ENCODE data around the gene CCDC92.

CCDC92 gene

DNA sequence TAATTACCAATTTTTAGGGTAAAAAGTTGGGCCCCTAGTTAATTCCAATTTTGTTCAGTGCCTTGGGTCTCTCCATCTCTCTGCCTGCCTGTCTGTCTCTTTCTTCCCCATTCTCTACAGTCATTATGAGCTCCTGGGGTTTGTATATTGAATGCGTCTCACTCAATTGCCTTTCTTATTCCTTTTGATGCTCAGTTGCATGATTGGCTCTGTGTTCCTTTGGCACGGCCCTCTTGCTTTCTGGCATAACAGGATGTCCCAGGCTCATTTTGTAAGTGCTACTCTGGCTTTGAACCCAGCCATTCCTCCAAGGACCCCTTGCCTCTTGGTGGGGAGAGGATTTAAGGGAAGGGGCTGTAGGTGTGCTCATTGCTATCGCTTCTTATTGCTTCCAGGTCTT lies 36.0 kb upstream of the CCDC92 start:
- Histone ChIP-seq H3K9me3 (ENCODE audit: low read length) (no peaks in the 10 kb centered on the region), H3K36me3 (ENCODE audit: insufficient read depth, low read length) (peaks cover 48% of the 10 kb centered on the region)

DNA sequence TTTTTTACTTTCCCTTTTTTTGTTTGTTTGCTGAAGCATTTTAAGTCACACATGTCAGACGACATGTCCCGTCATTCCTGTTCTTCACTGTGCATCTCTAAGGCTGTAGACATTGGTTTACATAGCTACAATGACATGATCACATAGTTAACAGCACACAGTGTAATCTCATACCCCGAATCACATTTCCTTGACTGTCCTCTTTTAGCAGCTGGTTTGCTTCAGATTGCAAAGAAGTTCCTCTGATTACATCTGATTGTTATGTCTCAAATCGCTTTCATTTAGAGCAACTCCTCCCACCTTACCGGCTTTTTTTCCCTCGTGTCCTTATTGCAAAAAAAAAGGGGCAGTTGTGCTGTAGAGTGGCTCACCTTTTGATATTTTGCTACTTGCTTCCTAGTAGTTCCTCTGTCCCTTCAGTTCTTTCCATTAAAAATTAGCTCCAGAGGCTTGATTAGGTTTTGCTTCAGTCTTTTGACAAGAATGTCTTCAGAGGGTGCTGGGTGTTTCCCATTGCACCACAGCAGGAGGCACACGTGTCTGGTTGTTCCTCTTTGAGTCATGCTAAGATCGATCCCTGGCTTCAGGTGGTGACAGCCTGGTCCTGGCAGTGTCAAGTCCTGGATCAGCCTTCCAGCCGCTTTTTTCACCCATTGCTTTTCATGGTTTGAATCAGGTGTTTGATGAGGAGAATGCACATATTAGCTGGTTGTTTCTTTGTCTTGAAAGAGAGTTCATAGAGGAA lies 35.4 kb upstream of the CCDC92 start:
- H2AFZ ChIP-seq (ENCODE audit: low read depth, low read length) = no peak overlapping the region
- no peaks in the 10 kb centered on the region for H3K27me3 ChIP-seq (ENCODE audit: insufficient read depth, low read length)
- no peaks in the 10 kb centered on the region for H3K9me3 ChIP-seq (ENCODE audit: low read length)
- peaks cover 46% of the 10 kb centered on the region for H3K36me3 ChIP-seq (ENCODE audit: insufficient read depth, low read length)
- no peak overlapping the region for H3K4me3 ChIP-seq (ENCODE audit: low read length)
- peaks cover 36% of the 10 kb centered on the region for H3K4me1 ChIP-seq (ENCODE audit: insufficient read depth, low read length)

More for the DNA sequence above, 36.0 kb upstream of the CCDC92 start:
- H2AFZ ChIP-seq (ENCODE audit: low read depth, low read length) = no peak overlapping the region
- H3K4me1 ChIP-seq (ENCODE audit: insufficient read depth, low read length) = peaks cover 36% of the 10 kb centered on the region
- H3K4me3 ChIP-seq (ENCODE audit: low read length) = no peak overlapping the region
- H3K27me3 ChIP-seq (ENCODE audit: insufficient read depth, low read length) = no peaks in the 10 kb centered on the region

DNA sequence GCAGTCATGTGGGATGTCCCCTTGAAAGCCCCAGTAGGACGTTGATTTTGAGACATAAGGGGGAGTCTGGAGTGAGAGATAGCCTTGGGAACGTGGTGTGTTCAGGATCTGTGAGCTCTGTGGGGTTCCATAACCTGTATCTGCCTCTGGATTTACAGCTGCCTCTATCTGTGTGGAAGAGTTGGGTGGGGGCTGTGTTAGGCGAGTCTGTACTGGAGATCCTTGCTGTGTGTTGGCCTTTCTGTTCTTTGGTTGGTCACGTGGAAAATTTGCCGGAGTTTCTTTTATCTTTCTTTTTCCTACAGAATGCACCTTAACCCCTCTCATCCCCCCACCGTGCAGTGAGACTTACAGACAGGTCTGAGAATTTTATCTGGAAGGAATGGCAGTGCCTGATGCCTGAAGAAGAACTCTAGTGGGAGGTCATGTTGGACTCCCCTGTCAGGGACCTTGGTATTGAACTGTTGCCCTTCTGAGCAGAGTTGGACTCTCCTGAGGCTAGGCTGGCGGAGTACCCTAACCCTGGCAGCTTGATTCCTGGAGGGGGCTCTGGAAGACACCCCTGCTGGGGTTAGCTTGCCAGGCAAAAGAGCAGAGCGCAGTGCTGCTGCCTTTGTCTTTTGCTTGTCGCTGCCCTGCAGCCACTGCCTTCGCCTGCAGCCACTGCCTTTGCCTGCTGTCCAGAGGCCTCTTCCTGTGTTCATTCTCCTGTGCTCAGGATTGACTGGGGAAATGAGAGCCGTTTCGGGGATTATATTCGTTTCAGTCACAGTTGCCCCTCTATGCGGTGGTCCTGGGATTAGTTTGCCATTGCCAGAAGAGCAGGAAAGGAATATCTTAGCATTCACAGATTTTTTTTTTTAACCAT lies 34.4 kb upstream of the CCDC92 start:
- no peaks in the 10 kb centered on the region for H3K9me3 ChIP-seq (ENCODE audit: low read length)
- peaks cover 45% of the 10 kb centered on the region for H3K36me3 ChIP-seq (ENCODE audit: insufficient read depth, low read length)
- H2AFZ ChIP-seq (ENCODE audit: low read depth, low read length) = no peak overlapping the region
- no peak overlapping the region for H3K4me3 ChIP-seq (ENCODE audit: low read length)
- H3K27me3 ChIP-seq (ENCODE audit: insufficient read depth, low read length) = no peaks in the 10 kb centered on the region
- peaks cover 36% of the 10 kb centered on the region for H3K4me1 ChIP-seq (ENCODE audit: insufficient read depth, low read length)

DNA sequence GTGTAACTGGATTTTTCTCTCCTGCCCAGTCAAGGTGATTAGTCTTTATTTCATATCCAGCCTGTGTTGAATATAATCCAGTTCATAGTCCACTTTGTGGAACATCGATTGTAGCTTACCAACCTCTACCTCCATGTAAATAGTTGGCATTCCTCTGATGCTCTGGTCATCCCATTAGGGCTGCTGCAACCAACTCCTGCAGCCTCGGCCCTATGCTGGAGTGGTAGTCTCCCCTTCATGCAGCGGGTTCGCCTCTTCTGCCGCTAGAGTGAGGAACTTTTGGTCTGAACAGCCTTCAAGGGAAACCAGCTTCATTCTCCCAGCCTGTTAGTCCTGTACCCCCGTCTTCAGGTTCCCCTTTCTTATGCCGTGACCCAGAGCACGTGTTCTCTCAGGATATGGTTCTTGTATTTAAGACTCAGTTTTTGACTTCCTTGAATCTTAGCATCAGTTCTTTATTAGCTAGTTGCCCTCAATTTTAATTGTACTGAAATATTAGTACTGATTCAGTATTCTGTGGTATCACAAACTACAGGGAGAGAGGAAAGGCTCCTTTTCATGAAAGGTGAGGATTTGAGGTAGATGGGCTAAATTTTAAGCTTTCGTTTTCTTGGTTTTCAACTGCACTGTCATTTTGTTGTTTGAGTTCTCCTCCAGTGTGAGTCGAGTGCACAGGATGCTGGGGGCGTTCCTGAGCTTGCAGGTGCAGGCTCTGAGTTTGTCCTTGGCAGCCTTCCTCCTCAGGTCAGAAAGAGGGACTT lies 33.6 kb upstream of the CCDC92 start:
- Histone ChIP-seq H2AFZ (ENCODE audit: low read depth, low read length) (no peak overlapping the region), H3K4me3 (ENCODE audit: low read length) (no peak overlapping the region), H3K27me3 (ENCODE audit: insufficient read depth, low read length) (no peaks in the 10 kb centered on the region), H3K4me1 (ENCODE audit: insufficient read depth, low read length) (peaks cover 36% of the 10 kb centered on the region), H3K36me3 (ENCODE audit: insufficient read depth, low read length) (peaks cover 44% of the 10 kb centered on the region), H3K9me3 (ENCODE audit: low read length) (no peaks in the 10 kb centered on the region)

DNA sequence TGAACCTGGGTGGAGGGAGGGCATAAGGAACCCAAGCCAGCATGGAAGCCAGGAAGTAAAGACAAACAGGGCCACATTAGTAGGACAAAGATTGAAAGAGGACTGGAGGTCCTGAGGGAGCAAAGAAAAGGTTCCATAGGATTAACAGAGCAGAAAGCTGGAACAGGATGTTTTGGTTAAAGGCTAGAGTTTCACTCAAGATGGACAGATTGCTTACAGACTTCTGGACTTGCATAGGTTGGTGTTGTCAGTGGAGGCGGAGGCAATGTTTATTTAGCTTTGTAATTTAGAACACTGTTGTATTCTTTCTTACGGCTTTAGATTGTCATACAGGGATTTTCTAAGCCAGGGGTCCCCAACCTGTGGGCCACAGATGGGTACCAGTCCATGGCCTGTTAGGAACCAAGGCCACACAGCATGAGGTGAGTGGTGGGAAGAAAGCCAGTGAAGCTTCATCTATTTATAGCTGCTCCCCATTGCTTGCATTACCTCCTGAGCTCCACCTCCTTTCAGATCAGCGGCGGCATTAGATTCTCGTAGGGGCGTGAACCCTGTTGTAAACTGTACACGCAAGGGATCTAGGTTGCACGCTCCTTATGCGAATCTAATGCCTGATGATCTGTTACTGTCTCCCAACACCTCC lies 31.7 kb upstream of the CCDC92 start:
- peaks cover 40% of the 10 kb centered on the region for H3K4me1 ChIP-seq (ENCODE audit: insufficient read depth, low read length)
- H2AFZ ChIP-seq (ENCODE audit: low read depth, low read length) = no peak overlapping the region
- H3K4me3 ChIP-seq (ENCODE audit: low read length) = no peak overlapping the region
- H3K27me3 ChIP-seq (ENCODE audit: insufficient read depth, low read length) = no peaks in the 10 kb centered on the region
- peaks cover 45% of the 10 kb centered on the region for H3K36me3 ChIP-seq (ENCODE audit: insufficient read depth, low read length)
- H3K9me3 ChIP-seq (ENCODE audit: low read length) = no peaks in the 10 kb centered on the region

DNA sequence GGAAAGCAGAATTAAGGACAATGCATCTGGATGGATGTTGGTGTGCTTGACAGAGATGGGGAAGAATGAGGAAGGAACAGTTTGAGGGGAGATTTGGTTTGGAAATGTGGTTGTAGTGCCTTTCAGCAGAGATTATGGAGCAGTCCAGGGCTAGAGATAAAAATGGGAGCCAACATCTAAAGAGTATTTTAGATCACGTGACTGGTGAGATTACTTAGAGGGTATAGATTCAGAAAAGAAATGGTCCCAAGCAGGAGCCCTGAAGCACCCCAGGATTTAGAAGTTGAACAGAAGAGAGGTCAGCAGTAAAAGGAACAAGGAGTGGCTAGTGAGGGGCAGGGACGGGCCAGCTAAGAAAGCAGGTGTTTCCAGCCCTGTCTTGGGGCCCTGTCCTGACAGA lies 30.0 kb upstream of the CCDC92 start:
- H2AFZ ChIP-seq (ENCODE audit: low read depth, low read length) = no peak overlapping the region
- H3K9me3 ChIP-seq (ENCODE audit: low read length) = no peaks in the 10 kb centered on the region
- H3K4me1 ChIP-seq (ENCODE audit: insufficient read depth, low read length) = peaks cover 40% of the 10 kb centered on the region
- no peaks in the 10 kb centered on the region for H3K27me3 ChIP-seq (ENCODE audit: insufficient read depth, low read length)
- no peak overlapping the region for H3K4me3 ChIP-seq (ENCODE audit: low read length)
- peaks cover 58% of the 10 kb centered on the region for H3K36me3 ChIP-seq (ENCODE audit: insufficient read depth, low read length)

DNA sequence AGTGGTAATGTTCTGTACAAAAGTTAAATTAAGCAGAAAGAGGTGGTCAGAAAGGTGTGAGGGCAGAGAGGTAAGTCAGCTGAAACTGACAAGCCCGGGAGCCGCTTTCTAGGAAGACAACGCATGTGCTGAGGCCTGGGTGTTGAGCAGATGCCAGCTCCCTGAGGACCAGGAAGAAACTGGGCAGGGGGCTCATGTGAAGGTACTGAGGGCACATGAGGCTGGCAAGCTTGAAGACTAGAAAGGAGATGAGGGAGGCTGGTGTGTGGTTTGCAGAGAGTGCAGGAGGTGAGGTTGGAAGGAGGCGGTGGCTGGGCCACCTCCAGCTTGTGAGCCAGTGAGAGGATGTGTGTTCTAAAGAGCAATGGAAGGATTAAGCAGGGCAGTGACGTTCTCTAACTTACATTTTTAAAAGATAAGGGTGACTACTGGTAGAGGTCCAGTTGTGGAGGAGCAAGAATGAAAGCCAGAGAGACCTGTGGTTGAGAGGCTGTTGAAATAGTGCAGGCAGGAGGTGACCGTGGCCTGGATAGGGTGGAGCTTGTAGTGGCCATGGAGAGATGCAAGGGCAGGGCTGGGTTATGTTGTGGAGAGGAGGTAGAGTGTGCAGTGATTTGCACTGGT lies 29.5 kb upstream of the CCDC92 start:
- Histone ChIP-seq H3K4me3 (ENCODE audit: low read length) (no peak overlapping the region), H3K27me3 (ENCODE audit: insufficient read depth, low read length) (no peaks in the 10 kb centered on the region), H2AFZ (ENCODE audit: low read depth, low read length) (no peak overlapping the region), H3K36me3 (ENCODE audit: insufficient read depth, low read length) (peaks cover 61% of the 10 kb centered on the region), H3K4me1 (ENCODE audit: insufficient read depth, low read length) (peaks cover 38% of the 10 kb centered on the region), H3K9me3 (ENCODE audit: low read length) (no peaks in the 10 kb centered on the region)

DNA sequence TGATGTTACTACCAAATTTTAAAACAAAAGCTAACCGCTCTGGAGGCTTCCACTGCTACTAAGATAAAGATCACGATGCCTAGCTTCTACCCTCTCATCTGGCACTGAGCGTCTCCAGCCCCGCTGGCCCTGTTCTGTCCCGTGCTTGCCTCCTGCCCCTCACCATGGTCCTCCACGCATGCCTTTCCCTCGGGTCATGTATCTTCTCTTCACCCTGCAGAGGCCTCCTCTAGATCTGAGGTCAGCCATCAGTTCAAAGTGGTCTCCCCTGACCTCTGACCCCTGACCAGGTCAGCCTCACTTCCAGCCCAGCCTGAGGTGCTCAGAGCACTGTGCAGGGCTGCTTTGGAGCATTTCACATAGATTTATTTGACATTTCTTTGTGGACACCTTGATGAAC lies 28.7 kb upstream of the CCDC92 start:
- Histone ChIP-seq H3K36me3 (ENCODE audit: insufficient read depth, low read length) (peaks cover 61% of the 10 kb centered on the region), H3K27me3 (ENCODE audit: insufficient read depth, low read length) (no peaks in the 10 kb centered on the region), H3K4me1 (ENCODE audit: insufficient read depth, low read length) (peaks cover 38% of the 10 kb centered on the region), H3K9me3 (ENCODE audit: low read length) (no peaks in the 10 kb centered on the region), H2AFZ (ENCODE audit: low read depth, low read length) (no peak overlapping the region), H3K4me3 (ENCODE audit: low read length) (no peak overlapping the region)

DNA sequence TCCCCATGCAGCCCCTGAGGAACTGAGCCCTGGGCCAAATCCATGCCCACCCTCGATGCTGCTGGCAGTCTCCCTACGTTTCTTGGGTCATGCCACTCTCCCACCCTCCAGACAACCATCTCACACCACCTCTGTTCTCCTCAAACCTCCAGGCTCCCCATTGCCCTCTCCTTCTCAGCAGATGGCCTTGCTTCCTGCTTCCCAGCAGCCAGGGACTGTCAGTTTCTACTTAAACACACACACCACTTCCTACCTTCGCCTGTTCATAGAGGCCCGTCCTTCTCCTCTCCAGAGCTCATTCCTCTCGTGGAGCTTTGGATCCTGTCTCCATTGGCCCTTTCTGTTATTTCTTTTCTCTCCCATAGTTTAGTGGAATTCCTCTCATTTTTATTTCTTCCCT lies 27.5 kb upstream of the CCDC92 start:
- no peak overlapping the region for H3K4me3 ChIP-seq (ENCODE audit: low read length)
- H3K36me3 ChIP-seq (ENCODE audit: insufficient read depth, low read length) = peaks cover 60% of the 10 kb centered on the region
- H3K27me3 ChIP-seq (ENCODE audit: insufficient read depth, low read length) = no peaks in the 10 kb centered on the region
- no peaks in the 10 kb centered on the region for H3K9me3 ChIP-seq (ENCODE audit: low read length)
- H2AFZ ChIP-seq (ENCODE audit: low read depth, low read length) = no peak overlapping the region
- H3K4me1 ChIP-seq (ENCODE audit: insufficient read depth, low read length) = peaks cover 36% of the 10 kb centered on the region

DNA sequence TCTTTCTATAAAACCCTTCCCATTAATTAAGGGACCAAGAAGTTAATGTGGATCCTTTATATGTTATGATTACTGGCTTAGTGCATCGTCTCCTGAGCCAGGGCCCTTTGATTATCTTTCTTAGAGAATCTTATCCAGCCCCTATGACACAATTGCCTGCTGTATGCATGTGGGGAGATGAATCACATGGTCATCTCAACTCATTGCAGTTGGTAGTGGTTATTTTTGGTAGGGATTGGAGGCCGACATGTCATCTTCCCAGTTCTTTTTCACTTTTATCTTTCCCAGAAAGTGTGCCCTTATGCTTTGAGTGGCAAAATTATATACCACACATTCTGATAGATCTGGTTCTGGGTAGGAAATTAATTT lies 26.3 kb upstream of the CCDC92 start:
- Histone ChIP-seq H3K9me3 (ENCODE audit: low read length) (no peaks in the 10 kb centered on the region), H3K27me3 (ENCODE audit: insufficient read depth, low read length) (no peaks in the 10 kb centered on the region), H2AFZ (ENCODE audit: low read depth, low read length) (no peak overlapping the region), H3K36me3 (ENCODE audit: insufficient read depth, low read length) (peaks cover 49% of the 10 kb centered on the region), H3K4me3 (ENCODE audit: low read length) (no peak overlapping the region), H3K4me1 (ENCODE audit: insufficient read depth, low read length) (peaks cover 36% of the 10 kb centered on the region)

DNA sequence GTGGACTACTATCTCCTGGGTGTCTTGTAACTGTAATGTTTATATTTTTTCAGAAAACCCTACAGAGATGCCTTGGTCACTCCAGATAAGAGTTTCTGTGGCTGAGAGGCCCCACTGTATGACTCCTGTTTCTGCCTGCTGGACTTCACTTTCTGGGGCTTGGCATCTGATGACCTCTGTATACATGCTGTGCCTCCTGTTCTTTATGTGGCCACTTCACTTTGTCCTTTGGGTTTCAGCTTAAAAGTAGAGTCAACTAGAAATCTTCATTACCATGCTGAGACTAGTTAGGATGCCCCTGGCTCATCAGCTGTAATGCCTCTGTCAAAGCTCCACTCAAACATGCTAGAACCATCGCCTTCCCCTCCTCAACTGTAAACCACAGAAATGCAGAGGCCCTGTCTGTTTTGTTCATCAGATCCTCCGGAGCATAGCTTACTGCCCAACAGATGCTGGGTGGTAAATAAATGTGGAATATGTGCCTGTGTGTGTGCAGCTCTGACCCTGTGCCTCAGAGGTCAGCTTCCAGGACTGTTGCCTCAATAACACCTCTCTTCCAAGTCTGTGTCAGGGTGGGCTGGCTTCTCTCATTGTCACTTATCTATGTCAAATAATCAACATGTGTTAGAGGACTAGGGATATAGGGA lies 25.8 kb upstream of the CCDC92 start:
- Histone ChIP-seq H3K27me3 (ENCODE audit: insufficient read depth, low read length) (no peaks in the 10 kb centered on the region), H3K4me3 (ENCODE audit: low read length) (no peak overlapping the region), H3K36me3 (ENCODE audit: insufficient read depth, low read length) (peaks cover 47% of the 10 kb centered on the region), H3K9me3 (ENCODE audit: low read length) (no peaks in the 10 kb centered on the region), H2AFZ (ENCODE audit: low read depth, low read length) (no peak overlapping the region), H3K4me1 (ENCODE audit: insufficient read depth, low read length) (peaks cover 36% of the 10 kb centered on the region)

DNA sequence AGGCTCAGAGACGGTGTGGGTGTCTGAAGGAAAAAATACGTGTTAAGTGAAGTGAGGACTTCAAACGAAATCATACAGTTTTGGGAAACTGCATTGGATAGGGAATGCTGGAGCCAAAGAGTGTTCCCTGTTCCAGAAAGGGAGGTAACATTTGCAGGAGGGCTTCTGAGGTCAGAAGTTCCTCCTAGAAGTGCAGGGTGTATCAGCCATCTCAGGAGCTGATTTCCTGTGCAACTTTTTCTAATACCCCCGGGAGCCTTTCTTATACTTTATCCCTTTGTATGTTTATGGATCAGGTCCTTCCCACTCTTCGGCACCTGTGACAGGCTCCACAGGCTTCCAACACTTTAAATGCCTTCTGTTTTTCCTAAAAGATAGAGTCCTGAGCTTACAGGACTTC lies 25.3 kb upstream of the CCDC92 start:
- Histone ChIP-seq H3K4me3 (ENCODE audit: low read length) (no peak overlapping the region), H3K4me1 (ENCODE audit: insufficient read depth, low read length) (peaks cover 36% of the 10 kb centered on the region), H3K9me3 (ENCODE audit: low read length) (no peaks in the 10 kb centered on the region), H3K36me3 (ENCODE audit: insufficient read depth, low read length) (peaks cover 50% of the 10 kb centered on the region), H2AFZ (ENCODE audit: low read depth, low read length) (no peak overlapping the region), H3K27me3 (ENCODE audit: insufficient read depth, low read length) (no peaks in the 10 kb centered on the region)
